HG03095 (cell line): ENCODE measurements around the gene RXFP1.

Experiments used
- ATAC-seq: cut with Tn5 transposase; IDR thresholded peaks from one replicate; pipeline ENCODE4 v1.9.1; 2021; ENCODE audit warnings: moderate library complexity; ENCODE audit not compliant: unreplicated experiment

The RXFP1 gene

DNA sequence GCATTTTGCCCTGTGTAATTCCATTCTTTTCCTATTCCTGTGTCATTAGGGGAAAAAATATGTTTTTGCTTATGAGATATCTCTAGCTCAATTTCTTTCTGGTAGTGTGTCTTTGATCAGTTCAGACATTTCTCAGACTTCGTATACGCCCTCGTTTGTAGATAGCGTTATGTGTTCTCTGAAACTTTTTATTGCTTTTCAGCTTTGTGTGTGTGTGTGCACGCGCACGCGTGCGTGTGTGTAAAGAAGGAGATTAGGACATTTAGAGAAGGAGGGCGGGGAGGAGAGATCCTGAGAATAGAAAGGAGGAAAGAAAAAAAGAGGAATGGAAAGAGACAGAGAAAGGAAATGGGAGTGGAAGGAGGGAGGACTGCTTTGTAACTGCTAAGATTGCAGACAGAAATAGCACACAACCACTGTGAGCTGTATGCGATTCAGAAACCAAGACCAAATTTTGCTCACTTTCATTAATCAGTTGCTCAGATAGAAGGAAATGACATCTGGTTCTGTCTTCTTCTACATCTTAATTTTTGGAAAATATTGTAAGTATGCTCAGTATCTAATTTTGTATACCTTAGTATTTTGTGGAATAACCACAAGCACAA, at the start of gene RXFP1:
RXFP1 (plus strand) TSS at position 399 of the 605 bp plus-strand sequence; CDS start at position 494, 95 bp downstream.
- ATAC-seq: no peak

DNA sequence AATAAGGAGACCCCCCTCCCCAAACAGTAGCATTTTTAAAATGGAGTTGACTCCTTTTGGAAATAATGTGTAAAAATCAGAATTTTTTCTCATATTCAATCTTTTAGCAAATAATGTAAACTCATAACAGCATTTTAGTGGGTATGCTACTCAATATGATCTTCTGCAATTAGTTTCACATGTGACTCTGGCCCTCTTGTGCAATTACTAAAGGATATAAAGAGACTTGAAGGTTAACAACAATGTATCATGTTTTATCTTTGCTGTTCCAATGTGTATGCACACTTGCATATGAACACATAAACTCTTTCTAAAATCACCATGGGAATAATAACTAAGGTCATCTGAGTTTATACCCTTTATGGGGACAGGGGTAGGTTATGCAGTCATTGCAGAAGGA, 39.9 kb upstream of the RXFP1 start:
- ATAC-seq: no peak

DNA sequence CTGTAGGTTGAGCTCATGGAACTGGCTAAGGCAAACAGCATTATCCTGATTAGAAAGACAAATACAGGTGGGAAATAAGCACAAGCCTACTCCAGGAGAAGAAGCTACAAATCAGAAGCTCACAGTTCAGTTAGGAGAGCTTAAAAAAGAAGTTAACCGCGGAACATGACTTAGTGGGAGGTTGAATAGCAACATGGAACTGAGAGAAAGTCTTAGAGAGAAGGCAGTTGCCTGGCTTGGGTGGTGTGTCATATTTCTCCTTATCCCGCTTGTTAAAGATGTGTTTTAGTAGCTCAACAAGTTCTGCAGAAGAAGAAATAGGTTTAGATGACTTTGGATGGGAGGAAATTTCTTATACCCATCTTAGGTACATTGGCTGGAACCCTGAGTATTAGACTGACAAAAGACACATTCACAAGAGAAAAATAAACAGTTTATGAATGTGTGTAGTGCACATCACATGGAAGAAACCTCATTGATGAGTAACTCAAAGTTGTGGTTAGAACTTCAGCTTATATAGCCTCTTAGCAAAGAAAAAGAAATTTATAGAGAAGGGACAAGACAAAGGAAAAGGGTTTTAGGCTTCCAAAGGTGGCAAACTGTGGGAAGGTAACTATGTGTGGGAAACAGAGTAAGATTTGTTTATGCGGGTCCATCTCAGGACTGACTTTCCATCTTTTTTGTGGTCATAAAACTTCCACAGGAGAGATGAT, 37.4 kb upstream of the RXFP1 start:
- ATAC-seq: no peak

DNA sequence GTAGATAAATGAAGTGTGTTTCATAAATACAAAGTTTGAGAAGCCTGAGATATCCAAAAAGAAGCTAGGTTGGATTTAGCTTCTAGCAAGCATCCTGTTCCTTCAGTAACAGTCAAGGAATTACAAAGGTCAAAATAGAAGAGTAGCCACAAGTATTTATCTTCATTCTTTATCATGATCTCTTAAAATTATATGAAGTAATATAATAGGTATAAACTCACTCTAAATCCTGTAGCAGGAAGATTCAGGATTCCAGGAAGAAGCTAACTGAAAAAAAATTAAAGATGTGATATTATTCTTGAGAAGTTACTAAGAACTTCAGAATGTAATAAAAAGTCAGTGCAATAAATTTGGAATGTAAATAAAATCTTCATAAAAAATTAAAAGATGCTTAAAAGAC, 31.1 kb upstream of the RXFP1 start:
- no peak for ATAC-seq

DNA sequence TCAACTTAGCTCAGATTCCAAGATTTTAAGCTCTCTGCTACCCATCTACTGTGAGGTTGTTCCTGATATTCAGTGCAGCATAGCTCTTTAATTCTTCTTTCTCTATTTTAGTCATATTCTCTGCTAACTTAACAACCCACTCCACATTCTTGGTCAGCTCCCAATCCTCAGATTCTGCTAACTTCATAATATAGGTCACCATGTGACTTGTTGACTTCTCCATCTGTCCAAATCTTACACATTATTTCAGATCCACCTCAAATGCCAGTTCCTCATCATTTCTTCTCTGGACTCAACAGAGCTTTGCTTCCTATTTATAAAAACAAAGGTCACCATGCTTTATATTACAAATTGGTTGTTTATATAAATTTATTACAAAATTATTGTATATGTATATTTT, 29.3 kb upstream of the RXFP1 start:
- ATAC-seq: no peak

DNA sequence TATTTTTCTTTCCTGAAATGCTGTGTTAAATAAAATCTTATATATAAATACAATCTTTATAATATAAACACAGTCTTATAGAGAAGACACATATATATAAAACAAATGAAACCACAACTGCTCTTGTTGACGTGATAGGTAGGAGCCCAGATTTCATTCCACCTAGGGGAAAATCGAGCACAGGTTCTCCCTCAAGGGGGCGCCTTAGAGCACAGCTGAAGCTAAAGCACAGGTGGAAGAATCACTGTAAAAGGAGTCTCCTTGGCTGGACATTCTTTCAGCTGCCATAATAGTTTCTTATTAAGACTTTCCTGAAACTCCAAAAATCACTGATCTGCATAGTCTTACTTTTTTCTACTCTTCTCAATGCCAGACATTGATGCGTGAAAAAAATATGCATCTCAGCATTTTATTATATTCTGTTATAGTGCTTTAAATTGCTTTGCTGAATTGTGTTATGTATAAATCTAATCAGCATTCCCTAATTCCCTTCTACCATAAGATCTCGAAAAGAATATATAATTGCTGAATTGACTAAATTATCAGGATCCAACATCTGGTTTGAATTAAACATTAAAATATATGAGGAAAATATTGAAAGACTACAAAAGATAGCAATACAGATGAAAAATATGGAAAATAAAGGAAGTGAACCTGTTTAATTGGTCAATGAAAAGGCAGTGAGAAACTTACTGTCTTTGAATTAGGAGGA, 25.5 kb upstream of the RXFP1 start:
- ATAC-seq: no peak

DNA sequence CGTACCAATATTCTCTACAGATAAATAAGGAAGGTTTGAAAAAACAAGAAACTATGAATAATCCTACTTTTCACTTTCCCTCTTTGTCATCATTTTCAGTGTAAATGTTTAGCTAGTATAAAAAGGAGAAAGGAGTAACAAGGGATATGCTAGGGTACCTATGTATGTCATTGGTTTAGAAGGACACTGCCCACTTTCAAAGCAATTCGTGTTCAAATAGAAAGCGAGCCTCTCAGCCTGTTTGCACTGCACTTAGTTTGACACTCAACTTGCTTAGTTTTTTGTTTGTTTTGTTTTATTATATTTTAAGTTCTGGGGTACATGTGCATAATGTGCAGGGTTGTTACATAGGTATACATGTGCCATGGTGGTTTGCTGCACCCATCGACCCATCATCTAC, 21.6 kb upstream of the RXFP1 start:
- ATAC-seq: no peak

DNA sequence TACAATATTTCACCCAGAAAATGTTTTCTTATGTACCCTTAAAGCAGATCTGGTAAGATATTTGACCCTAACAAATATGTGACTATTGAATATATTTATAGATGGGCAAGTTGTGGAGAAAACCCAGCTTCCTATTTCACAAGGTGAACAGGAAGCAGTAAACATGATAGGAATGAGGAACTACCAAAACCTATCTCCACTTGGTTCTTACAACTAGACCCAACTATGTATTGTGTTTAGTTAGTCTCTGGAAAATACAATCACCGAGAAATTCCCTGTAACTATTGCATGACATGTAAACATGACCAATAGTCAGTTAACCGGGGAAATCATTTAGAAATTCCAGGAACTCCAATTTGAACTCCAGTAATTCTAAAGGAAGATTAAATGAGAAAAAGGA, 8.4 kb upstream of the RXFP1 start:
- no peak for ATAC-seq

DNA sequence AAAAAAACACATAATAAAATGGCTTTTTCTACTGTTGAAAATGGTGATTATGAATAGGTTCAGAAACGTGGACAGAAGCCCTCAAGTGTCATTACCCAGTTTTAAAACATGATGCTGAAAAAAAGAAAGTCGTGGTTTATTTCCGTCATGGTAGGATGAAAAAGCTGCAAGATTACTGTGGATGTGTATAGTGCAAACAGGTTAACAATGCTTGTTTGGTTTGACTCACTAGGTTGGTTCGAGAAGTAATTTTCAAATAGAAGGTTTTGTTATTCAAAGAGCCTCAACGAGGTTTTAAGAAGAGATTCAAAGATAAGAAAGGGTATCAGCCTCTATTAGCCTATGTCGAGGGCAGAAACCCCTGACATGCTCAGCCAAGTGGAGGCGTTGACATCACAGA, 2.5 kb upstream of the RXFP1 start:
- no peak for ATAC-seq

DNA sequence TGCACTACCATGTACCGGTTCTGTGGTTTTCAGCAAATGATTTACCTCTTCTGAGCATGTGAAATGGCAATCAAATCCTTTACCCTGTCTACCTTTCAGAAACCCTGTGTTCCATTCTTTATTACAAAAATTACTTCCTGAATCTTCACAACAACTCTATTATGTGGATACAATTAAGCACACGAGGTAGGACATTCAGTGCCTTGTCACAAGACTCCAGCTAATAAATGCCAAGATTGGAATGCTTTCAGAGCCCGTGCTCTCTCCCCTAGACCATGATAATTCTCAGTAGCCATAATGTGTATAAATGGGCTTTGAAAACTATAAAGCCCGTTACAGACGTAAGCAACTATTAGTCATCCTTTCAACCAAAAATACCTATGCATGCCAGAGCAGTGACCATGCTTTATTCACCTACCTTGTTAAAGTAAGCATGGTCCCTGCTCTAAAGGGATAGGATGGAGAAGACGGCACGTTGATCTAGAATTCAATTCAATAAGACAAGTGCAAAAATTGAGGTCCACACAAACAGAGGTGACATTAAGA, 2.4 kb downstream of the RXFP1 start:
- ATAC-seq: no peak

DNA sequence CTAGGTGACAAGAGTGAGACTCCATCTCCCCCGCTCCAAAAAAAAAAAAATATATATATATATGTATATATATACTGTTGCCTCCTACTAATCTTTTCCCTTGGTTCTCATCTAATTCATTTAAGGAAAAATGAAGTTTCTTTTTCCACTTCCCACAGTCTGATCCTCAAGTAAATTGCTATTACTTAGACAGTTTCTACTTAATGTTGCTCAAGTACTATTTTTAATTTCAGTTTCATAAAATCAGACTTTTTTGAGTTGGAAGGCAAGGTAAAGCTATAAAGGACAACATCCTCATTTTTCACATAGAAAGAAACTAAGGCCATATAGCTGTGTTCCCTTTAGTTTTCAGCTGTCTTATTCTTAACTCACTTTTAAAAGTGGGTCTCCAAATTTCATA, 5.8 kb downstream of the RXFP1 start:
- no peak for ATAC-seq

DNA sequence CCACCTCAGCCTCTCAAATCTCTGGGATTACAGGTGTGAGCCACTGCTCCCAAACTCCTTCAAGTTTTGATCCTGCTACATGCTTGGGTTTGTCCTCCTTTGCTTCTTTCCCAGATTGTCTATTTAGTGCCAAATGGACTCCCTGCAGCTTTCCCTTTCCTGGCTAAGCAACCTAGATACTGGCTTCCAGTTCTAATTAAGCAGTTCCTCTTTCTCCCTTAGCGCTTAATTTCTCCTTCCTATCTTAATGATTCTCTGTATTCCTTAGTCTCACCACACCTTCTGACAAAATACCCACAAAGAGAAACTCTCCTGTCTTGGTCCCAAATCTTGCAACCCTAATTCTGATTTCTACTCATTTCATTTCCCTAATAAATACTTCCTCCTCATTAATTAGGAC, 7.8 kb downstream of the RXFP1 start:
- no peak for ATAC-seq

DNA sequence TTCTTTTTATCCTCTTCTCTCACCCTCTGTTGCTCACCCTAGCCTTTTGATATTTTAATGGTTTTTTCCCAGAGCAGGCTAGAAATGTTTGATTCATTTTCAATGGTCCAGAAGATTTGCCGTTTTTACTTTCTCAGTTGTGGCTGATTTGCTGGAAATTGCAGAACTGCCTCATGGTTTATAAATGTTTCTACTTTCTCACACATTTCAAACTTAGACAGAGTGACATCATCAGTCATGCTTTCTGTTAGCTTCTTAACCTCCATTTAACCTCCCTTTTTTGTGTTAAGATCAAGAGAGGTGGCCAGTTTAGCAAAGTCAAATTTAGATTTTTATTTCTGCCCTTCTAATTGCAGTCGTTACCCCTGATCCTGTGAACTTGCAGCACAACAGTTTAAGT, 8.7 kb downstream of the RXFP1 start:
- no peak for ATAC-seq

DNA sequence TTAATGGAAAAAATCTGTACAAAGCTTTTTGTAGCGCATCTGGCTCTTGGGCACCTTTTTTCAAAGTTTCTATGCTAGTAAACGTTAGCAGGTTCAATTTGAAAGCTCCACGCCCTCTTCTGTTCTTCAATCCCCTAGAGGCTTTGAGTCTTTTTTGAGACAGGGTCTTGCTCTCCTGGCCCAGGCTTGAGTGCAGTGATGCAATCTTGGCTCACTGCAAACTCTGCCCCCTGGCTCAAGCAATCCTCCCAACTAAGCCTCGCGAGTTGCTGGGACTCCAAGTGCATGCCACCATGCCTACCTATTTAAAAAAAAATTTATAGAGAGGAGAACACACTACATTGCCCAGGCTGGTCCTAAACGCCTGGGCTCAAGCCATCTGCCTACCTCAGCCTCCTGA, 9.2 kb downstream of the RXFP1 start:
- no peak for ATAC-seq

DNA sequence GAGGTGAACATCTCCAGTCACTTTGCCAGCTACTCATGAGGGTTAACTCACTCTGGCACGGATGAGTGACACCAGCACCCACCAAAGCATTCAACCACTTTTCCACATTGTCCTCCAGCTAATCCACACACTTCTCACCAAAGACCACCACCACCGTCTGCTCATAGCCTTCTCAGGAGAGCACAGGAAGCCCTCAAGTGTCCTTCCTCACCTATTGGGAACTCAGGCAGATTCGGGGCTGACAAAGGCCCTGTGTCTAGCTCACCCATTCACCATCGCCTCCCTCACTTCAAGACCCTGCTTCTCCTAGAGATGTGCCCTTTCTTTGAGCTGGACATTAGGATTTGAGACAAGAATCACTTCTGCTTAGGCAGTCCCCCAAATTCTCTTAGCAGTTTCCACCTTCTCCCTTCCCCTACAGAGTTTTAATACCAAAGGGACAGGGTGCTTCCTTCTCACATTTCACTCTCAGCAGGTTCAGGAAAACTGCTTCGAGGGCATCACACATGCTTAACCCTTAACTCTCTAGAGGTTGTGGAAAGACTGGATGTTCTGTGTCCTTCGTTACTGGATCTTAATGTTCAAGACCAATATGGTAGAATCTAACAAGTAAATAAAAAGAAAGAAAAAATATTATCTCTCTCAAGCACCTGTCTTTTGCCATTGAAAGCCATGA, 11.0 kb downstream of the RXFP1 start:
- no peak for ATAC-seq

DNA sequence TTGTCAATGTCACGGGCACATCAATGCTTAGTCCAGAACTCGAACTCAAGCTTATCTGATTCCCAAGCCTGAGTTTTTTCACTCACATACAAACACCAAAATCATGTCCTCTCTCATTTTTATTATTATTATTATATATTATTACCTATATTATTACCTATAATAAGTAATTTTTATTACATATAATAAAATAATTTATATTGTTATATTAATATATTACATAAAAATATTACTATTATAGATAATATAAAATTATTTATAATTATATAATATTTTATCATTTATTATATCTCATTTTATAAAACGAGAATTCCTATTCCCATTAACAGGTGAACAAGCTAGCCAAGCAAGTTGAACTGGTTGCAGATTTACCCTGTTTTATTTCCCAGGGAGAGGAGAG, 13.0 kb downstream of the RXFP1 start:
- ATAC-seq: no peak

DNA sequence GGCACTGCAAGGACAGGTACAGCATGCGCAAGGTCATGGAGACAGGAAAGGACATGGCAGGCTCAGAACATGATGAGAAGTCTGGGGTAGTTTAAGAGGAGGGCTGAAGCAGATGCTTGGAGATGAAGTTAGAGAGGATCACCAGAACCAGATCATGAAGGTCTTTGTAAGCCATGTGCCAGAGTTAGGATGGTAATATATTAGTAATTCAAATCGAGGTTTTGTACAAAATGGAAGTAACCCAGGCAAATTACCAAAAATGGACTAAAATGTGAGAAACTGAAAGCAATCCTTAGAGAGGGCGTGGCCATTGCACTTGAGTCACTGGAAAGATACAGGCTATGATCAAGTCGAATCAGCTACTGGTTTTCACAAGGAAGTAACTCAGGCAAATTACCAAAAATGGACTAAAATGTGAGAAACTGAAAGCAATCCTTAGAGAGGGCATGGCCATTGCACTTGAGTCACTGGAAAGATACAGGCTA, 13.5 kb downstream of the RXFP1 start:
- no peak for ATAC-seq

DNA sequence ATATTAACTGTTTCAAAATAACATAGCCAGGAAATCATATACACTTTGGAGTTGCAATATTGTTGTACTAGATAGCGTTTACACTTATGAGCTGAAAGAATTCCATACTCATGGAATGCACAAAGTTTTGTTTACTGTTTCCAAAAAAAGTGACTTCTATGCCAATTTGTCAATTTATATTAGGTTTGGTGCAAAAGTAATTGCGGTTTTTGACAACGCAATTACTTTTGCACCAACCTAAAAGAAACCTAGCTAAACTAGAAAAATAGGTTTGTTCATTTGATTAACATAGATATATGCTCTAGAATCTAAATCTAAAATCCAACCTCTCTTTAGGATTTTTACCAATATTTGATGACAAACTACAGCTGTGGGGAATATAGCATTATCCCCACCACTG, 15.2 kb downstream of the RXFP1 start:
- no peak for ATAC-seq

DNA sequence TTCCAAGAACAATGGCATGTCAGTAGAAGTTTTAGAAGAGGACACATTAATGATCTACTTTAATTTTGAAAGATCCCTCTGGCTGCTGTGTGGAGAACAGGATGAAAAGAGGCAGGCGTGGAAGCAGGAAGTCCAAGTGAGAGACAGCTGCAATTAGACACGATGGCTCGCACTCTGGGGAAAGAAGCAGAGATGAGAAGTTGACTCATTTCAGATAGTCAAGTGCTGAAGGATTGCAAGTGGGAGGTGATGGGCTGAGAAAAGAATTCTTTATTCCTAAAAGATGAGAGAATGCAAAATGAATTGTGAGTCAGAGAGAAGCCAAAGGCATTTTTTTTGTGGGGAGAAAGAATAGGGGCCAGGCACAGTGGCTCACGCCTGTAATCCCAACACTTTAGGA, 16.5 kb downstream of the RXFP1 start:
- no peak for ATAC-seq

DNA sequence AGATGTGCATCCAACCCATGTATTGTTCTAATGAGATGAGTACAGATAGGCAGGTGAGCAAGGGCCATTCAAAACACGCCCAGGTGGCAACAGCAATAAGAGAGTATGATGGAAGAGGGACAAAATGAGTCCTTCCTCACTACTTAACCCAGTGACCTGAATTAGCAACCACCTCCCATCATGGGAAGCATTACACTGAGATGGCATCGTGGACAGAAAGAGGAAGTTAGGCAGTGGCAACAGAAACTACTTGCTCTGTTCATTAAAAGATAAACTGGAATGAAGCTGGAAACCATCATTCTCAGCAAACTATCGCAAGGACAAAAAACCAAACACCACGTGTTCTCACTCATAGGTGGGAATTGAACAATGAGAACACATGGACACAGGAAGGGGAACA, 17.2 kb downstream of the RXFP1 start:
- ATAC-seq: no peak

DNA sequence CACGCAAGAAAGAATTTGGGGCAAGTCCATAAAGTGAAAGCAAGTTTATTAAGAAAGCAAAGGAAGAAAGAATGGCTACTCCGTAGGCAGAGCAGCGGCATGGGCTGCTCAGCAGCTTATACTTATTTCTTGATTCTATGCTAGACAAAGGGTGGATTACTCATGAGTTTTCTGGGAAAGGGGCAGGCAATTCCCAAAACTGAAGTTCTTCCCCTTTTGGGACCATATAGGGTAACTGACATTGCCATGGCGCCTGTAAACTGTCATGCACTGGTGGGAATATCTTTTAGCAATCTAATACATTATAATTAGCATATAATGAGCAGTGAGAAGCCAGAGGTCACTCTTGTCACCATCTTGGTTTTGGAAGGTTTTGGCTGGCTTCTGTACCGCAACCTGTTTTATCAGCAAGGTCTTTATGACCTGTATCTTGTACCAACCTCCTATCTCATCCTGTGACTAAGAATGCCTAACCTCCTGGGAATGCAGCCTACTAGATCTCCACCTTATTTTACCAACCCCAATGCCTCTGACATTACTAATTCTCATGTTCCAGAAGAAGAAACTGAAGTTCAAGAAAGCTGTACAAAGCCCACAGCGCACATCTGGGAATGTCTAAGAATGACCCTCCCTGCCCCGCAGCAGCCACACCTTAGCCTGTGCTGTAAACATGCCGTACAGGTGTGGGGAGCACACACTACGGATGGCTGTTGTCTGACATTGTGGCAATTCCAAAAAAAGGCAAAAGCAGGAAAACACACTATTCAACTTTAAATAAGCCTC, 18.6 kb downstream of the RXFP1 start:
- no peak for ATAC-seq
